HG03558 (cell line): ENCODE data around the gene GPAT3.
A peak's percentile ranks its signal among the peaks of the same experiment; 100 is the strongest.
"Not testable (repeated sequence)": the region's sequence is repeated elsewhere in the genome, so short reads cannot be mapped to it uniquely, and the experiment has no call there.

ENCODE experiments used
- ATAC-seq: cut with Tn5 transposase; IDR thresholded peaks from one replicate; pipeline ENCODE4 v1.9.1; 2021; ENCODE audit warnings: moderate number of reproducible peaks; ENCODE audit not compliant: unreplicated experiment; ENCODE audit errors: extremely low read depth

Gene GPAT3

GRCh38 chr4:83591056-83591455 is 55.1 kb downstream of the GPAT3 start:
- no peak for ATAC-seq

DNA sequence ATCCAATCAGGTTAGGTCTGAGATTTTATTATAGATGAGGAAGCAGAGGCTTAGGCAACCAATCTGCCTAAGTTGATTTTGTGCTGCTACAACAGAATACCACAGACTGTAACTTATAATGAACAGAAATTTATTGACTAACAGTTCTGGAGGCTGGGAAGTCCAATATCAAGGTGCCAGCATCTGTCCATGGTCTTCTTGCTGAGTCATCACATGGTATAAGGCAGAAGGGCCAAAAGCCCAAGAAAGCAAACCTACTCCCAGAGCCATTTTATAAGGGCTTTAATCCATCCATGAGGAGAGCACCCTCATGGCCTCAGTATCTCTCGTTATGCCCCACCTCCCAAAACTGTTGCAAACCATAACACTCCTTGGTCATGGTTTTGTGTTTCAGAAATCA is 55.8 kb downstream of the GPAT3 start:
- no peak for ATAC-seq

- peak; percentile 65 for ATAC-seq
These were observed 63.3 kb downstream of the GPAT3 start for GRCh38 chr4:83599183-83599582.

DNA sequence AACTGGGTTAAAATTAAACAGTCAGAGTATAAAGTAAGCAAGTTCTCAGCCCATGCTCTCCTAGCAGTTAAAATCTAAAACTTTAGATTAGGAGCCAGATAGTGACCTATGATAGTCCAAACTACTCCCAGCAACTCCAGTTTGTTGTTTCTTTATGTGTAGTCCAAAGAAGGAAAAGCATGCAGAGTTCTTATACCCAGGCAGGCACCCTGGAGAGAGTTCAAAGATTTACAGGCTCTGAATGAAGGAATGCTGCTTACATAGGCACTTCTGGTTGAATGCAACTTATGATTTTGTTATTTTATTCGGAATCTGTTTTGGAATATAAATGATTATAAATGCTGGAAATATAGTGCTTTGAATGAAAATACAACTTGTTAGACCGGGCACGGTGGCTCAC is 67.2 kb downstream of the GPAT3 start:
- no peak for ATAC-seq

- ATAC-seq = no peak
These were observed 68.4 kb downstream of the GPAT3 start for GRCh38 chr4:83604321-83604720.

GRCh38 chr4:83605210-83605609 is 69.3 kb downstream of the GPAT3 start:
- ATAC-seq = no peak

GRCh38 chr4:83605744-83606172 is 69.8 kb downstream of the GPAT3 start:
- peak; percentile 40 for ATAC-seq

DNA sequence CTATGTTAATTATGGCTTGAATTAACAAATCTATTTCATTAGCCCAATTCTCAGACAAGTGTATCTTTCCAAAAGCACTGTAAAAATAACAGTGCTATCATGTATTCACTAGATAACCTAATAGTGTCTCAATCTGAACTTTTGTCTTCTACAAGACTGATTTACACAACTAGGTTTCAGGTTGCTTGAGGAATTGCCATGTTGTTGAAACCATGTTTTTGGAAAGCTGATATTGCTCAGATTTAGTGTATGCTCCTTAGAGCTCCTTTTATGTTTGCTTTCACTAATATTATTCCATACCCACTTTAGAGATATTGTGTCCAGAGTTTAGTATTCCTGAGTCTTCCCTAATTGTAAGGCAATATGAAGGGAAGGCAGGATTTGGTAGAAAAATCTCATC is 70.6 kb downstream of the GPAT3 start:
- no peak for ATAC-seq

DNA sequence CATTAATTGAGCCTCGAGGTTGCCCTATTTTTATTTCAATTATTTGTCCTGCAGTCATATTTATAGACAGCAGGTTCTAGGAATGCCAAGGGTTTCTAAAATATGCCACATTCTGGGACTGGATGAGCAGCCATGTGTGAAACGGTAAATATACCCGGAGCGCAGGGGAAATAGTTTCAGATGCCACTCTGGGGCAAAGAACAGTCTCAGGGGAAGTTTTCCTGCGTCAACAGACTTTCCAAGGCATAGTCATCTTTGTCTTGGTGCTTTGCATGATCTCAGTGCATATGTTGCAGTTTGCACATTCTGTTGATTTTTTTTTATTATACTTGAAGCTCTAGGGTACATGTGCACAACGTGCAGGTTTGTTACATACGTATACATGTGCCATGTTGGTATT is 71.0 kb downstream of the GPAT3 start:
- no peak for ATAC-seq

GRCh38 chr4:83609365-83609764 is 73.5 kb downstream of the GPAT3 start:
- ATAC-seq = no peak

- no peak for ATAC-seq
These were observed 74.8 kb downstream of the GPAT3 start for GRCh38 chr4:83610729-83611128.

- ATAC-seq = no peak
These were observed 77.1 kb downstream of the GPAT3 start for GRCh38 chr4:83613023-83613422.

GRCh38 chr4:83613994-83614393 is 78.1 kb downstream of the GPAT3 start:
- no peak for ATAC-seq

DNA sequence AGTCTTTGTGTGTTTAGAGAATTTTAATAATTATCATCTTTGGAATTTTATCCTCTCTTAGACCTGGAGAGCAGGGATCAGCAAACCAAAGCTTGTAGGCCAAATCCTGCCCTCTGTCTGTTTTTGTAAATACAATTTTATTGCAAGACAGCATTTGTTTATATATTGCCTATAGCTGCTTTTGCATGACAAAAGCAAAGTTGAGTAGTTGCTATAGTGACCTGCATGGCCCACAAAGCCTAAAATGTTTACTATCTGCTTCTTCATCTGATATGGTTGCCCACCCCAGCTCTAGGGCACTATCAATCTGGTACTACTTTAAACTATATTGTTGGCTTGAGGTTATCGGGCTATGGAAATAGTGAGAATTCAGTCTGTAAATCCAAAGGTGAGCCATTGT is 80.3 kb downstream of the GPAT3 start:
- no peak for ATAC-seq

GRCh38 chr4:83617371-83618035 is 81.6 kb downstream of the GPAT3 start:
- no peak for ATAC-seq

GRCh38 chr4:83618431-83618830 is 82.5 kb downstream of the GPAT3 start:
- no peak for ATAC-seq

- ATAC-seq = no peak
These were observed 83.2 kb downstream of the GPAT3 start for GRCh38 chr4:83618991-83619645.

DNA sequence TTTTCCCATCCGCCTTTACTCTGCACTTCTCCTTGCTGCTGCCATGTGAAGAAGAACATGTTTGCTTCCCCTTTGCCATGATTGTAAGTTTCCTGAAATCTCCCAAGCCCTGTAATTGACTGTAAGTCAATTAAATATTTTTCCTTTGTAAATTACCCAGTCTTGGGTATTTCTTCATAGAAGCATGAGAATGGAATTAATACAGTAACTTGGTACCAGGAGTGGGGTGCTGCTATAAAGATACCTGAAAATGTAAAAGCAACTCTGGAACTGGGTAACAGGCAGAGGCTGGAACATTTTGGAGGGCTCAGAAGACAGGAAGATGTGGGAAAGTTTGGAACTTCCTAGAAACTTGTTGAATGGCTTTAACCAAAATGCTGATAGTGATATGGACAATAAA is 86.2 kb downstream of the GPAT3 start:
- not testable (repeated sequence) for ATAC-seq

DNA sequence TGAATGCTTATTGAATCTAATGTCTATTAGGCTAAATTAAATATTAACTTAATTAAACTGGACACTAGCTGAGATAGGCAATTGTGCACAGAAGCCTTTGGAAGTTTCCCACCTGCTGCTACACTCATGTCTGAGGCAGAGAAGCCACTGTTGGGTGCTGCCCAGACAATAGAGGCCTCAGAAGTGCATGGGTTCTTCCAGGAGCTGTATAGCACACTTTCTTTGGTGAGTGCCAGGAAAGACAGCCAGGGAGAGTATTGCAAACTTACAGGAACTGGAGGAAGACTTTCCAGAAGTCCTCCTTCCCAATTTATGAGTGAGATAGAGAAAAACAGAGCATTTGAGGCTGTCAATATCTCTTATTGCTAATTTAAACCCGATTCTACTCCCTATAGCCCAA is 89.9 kb downstream of the GPAT3 start:
- ATAC-seq = no peak

GRCh38 chr4:83626245-83626836 is 90.4 kb downstream of the GPAT3 start:
- ATAC-seq = no peak

DNA sequence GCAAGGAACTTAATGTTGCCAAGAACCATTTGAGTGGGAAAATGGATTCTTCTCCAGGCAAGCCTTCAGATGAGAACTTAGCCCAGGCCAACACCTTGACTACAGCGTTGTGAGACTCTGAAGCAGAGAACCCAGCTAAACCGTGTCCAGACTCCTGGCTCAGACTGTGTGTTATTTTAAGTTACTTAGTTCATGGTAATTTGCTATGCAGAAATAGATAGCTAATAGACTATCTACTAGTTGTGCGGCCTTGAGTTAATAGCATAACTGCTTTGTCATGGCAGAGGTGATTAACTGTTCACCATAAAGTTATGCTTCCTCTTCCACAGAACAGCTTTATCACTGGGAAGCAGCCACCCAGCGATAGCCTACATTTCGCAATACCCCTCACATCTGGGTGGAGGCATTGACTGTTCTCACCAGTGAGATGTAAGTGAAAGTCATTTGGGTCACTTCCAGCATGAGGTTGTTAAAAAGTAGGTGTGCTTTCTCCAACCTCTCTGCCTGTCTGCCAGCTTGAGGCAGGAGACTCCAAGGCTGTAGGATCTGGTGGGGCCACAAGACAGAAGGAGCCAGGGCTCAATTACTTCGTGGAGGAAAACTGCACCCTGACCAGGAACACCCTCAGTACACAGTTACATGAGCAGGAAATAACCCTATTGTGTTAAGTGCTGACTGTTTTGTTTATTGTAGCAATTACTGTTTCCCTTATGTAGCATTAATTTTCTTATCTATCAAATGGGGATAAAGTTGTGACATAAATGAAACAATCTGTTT is 94.2 kb downstream of the GPAT3 start:
- no peak for ATAC-seq
